DMS153 treated with DMSO at 0.1 percent for 48 hours (cell line): ENCODE measurements around the gene ATP5F1D.
"Not testable (repeated sequence)": the region's sequence is repeated elsewhere in the genome, so short reads cannot be mapped to it uniquely, and the experiment has no call there.

Experiments
- DNase-seq: peaks from one replicate; lab custom pipeline; 2025; ENCODE audit not compliant: unreplicated experiment; lab: John Stamatoyannopoulos, UW

The ATP5F1D gene

GRCh38 chr19:1246265-1247087, 4.9 kb downstream of the ATP5F1D start:
- not testable (repeated sequence) for DNase-seq

- no peak for DNase-seq
Observed at GRCh38 chr19:1247748-1248138, 6.2 kb downstream of the ATP5F1D start.

DNA sequence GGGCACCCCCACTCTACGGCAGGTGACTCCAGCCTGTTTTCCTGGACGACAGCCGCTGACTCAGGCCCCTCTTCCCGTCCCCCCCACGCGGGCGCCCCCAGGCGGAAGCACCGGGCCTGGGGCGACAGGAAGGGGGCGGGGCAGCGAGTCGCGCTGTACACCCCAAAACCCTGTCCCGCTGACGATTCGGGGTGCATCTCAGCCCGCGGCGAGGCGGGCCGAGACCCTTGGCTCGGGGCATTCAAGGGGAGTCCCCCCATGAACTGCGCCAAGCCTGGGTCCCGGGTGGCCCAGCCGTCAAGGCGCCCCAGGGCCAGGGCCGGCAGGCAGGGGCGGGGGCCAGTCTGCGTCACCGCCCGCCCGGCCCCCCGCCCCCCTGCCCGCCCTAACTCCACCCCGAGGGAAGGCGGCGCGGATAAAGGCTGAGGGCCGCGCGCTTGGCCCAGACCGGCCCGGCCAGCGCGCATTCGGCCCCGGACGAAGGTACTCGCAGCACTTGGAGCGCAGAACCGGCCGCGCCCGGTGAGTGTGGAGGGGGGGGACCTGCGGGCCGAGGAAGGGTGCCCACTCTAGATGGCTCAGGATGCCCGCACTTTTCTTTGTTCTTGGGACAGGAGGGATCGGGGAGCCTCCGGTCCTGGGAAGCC, 6.7 kb downstream of the ATP5F1D start, which contains the start of gene MIDN:
MIDN (plus strand) TSS at position 445 of the 647 bp plus-strand sequence. CDS start 1,714 bp downstream, outside the sequence.
- no peak for DNase-seq

- no peak for DNase-seq
Observed at GRCh38 chr19:1248786-1249297, 7.3 kb downstream of the ATP5F1D start.

DNA sequence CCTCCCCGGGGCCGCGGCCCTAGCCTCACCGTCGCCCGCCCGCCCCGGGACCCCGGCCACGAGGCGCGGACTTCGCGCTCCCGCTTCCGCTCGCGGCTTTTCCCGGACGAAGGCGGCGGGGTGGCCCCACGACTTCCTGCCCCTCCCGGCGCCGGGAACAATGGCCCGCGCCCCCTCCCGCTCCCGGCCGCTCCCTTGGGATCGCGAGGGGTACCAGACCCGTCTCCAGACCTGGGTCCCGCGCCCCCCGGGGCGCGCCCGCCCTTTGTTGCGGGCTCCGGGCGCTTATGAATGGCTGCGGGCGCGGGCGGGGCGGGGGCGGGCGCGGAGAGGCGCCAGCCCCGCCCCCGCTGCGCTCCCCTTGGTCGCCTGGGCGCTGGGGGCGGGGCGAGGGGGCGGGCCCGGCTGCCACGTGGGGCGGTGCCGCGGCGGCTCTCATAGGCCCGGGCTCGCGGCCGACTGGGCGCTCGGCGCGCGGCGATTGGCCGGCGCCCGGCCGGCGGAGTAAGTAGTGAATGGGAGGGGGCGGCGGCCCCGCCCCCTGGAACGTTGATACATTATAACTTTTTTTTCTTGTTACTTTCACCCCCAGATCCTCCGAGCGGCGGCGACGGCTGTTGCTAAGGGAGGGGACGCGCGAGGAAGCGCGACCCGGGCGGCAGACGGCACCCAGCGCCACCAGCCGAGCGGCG, 7.9 kb downstream of the ATP5F1D start:
- DNase-seq, result peak; percentile 49

DNA sequence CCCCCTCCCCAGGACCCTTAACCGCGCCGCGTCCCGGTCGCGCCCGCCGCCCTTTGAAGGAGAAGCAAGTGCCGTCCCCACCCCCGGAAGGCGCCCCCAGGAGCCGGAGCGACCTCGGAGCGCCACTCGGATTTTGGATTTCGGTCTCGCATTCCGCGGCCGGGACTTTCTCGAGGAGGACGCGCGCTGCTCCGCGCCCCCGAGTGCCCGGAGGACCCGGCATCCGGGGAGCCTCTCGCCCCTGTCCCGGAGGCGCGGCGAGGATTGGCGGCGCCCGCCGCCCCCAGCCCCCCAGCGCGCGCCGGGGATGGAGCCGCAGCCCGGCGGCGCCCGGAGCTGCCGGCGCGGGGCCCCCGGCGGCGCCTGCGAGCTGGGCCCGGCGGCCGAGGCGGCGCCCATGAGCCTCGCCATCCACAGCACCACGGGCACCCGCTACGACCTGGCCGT, 8.5 kb downstream of the ATP5F1D start:
- no peak for DNase-seq

DNA sequence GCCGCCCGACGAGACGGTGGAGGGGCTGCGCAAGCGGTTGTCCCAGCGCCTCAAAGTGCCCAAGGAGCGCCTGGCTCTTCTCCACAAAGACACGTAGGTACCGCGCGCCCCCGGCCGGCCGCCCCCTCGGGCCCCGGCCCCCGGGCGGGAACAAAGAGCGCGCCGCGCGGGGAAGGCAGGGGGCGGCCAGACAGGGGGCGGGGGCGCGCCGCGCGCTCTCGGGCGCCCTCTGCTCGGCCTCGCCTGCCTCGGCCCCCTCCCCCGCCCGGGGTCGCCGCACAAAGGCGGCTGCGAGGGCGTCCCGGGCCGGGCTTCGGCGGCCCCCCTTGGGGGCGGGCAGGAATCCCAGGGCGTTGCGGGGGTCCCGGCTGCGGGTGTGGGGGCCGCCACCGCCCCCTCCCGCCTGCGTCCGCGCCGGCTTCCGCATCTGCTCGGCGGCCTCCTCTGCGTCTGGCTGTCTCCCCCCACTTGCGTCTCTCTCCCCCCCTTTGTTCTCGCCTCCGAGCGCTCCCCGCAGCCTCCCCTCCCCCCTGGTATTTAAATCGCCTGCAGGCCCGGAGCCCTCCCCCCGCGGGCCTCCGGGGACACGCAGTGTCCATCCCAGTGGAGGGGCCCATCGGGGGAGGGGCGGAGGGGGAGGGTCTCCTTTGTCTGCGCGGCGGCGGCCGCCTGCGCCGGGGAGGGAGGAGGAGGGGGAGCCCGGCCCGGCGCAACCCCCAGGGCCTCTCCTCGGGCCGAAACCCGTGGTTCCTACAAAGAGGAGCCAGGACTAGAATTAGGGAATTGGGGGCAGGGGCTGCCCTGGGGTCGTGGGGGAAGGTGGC, 9.1 kb downstream of the ATP5F1D start:
- no peak for DNase-seq

DNA sequence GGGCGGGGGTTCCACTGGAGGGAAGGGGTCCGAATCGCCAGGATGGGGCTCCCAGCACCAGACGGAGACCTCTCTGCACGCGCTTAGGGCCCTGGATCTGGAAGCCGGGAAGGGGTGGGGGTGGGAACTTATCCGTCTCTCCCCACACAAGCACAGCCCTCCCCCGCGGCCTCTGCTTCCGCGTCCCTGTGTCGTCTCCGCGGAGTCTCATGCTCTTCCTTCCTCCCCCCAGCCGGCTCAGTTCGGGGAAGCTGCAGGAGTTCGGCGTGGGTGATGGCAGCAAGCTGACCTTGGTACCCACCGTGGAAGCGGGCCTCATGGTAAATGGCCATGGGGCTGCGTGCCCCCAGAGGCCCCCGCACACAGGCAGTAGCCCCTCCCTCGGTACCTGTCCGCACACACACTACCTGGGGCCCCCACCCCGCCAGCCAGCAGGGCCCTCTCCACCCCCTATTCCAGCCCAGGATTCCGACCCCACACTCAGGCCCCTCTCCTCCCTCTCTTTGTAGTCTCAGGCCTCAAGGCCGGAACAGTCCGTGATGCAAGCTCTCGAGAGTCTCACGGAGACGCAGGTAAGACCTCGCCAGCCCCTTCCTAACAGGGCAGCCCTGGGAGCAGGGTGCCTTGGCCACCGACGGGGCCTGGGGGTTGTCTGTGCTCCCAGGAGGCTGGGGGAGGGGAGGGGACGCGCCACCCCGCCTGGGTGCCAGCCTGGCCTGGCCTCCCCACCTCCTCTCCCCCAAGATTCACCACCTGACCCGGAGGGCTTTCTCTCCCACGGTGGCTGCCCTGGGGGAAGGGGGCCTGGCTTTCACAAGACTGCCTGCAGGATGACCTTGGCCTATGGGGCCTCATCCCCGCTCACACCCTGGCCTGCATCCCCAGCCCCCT, 10.0 kb downstream of the ATP5F1D start:
- no peak for DNase-seq

DNA sequence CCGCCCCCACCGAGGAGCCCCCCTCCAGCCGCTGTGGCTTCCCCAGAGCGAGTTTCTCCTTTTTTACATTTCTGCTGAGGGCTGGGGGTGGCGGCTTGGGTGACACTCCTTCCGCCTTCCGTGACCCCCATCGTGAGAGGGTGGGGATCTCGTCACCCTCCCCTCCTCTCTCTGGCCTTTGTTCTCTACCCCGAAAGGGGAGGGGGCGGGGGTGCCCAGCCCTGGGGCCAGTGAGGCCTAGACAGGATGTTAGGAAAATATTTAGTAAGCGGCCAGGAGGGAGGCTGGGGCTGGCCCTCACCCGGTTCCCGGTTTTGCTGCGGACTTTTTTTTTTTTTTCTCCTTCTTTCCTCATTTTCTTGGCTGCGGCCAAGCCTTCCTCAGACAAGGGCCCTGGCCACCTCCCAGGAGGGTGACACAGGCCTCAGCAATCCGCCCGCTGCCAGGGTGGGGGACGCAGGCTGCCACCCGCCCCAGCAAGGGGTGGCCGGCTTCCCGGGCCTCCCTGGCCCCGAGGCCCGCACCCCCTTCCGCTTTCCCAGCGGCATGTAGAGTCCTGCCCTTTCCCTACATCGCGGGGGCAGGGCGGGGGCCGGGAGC, 10.8 kb downstream of the ATP5F1D start:
- no peak for DNase-seq

DNA sequence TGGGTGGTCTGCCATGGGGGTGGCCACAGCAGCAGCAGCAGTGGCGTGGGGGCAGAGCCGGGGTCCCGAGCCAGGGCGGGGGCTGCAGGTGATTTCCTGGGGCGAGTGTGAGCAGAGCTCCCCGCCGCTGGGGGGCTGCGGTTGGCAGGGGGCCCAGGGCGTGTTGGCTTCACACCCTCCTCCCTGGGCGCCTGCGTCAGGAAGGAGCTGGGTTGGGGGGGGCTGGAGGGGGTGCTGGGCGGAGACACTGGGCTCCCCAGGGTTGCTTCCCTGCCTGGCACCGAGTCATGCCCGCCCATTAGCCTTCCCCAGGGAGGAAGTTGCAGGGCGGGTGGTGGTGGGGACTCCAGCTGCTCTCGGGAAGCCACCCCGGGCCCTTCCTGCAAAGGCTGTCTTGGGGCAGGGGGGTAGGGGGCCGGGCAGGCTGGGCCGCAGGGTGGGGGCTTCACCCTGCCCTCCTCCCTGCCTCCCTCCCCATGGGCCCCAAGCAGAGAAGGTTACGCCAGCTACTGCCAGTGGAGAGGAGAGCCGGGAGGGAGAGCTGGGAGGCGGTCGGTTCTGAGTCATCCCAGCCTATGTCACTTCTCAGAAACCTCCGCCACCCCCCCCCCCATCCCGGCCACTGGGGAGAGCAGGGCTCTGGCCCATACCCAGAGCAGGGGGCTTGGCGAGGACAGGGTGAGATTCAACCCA, 11.4 kb downstream of the ATP5F1D start:
- no peak for DNase-seq

DNA sequence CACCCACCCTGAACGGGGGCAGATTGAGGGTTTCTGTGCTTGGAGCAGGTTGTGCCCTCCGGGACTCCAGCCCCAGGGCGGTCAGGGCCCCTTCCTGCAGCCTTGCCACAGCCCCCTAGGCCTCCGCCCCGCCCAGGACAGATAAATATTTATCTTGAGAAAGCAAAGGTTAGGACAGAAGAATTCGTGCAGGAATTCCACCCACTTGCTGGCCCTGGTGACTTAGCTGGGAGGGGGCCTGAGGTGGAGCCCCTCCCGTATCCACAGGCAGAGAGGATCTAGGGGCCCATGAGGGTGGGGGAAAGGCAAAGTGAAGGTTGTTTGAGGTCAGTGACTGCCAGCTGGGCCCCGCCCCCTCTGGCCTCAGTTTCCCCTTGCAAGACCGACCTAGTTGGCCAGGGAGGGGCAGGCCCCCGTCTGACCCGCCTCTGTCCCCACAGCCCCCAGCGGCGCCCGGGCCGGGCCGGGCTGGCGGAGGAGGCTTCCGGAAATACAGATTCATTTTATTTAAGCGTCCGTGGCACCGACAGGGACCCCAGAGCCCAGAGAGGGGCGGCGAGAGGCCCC, 12.0 kb downstream of the ATP5F1D start:
- no peak for DNase-seq

DNA sequence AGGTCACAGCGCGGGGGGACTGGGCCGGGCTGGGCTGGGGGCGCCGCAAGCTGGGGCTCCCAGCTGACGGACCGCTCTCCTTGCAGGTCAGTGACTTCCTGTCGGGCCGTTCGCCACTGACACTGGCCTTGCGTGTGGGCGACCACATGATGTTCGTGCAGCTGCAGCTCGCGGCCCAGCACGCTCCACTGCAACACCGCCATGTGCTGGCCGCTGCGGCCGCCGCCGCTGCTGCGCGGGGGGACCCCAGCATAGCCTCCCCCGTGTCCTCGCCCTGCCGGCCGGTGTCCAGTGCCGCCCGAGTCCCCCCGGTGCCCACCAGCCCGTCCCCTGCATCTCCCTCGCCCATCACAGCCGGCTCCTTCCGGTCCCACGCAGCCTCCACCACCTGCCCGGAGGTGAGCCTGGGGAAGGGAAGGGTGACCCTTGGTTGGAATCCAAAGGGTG, 12.6 kb downstream of the ATP5F1D start:
- DNase-seq, result no peak

- no peak for DNase-seq
Observed at GRCh38 chr19:1254530-1255185, 13.1 kb downstream of the ATP5F1D start.

DNA sequence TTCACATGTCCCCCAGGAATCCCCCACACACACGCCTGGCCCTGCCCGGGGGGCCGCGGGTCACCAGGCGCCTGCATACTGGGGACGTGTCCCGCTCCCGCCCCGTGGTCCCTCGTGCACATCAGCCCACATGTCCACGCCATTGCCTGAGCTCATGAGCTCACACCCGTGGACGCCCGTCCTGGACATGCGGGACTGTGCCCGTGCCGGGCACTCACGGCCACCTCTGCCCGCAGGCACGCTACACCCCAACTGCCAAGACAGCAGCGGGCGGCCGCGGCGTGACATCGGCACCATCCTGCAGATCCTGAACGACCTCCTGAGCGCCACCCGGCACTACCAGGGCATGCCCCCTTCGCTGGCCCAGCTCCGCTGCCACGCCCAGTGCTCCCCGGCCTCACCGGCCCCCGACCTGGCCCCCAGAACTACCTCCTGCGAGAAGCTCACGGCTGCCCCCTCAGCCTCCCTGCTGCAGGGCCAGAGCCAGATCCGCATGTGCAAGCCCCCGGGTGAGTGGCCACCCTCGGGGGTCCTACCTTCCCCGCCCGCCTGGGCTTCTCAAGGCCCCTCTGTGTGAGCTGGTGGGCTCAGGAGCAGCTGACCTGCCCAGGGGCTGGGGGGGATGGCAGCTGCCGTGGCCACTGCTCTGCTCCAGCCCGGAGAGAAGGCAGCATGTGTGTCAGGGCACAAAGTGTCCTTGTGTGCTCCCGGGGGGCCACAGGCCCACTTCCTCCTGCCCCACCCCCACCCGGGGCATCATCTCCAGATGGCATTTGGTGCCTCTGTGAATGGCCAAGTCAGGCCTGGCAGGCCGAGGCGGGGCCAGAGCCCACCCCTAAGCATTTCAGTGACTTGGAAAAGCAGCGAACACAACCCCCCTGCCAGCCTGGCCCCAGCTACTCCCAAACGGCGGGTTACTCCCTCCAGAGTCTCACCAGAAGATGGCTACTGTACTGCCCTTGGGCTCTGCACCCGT, 13.9 kb downstream of the ATP5F1D start:
- DNase-seq, result no peak

GRCh38 chr19:1256646-1257474, 15.3 kb downstream of the ATP5F1D start:
- no peak for DNase-seq
